ENCODE data around the gene RGS10.

Gene RGS10, protein sequence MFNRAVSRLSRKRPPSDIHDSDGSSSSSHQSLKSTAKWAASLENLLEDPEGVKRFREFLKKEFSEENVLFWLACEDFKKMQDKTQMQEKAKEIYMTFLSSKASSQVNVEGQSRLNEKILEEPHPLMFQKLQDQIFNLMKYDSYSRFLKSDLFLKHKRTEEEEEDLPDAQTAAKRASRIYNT

DNA sequence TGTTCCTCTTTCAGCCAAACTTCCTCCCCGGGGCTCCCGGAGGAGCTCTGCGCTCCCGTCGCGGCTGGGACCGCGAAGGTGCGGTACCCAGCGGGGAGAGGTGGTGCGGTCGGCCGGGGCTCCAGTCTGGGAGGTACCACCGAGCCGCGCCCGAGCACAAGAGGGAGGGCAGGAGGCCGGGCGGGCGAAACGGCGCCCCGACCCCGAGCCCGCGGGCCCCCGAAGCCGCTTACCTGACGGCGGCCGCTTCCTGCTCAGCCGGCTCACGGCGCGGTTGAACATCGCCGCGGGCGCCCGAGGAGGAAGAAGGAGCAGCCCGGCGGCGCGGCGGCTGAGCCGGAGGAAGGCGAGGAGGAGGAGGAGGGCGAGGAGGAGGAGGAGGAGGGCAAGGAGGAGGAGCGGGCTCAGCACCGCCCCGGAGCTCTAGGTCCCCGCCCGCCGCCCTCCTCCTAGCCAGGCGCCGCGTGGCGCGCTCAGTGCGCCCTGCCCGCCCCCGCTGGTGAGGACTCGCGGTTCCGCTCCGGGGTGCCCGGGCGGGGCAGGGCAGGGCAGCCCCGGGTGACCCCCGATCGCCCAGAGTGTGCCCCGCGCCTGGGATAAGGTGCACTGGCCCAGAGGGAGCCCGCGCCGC lies at the start of gene RGS10:
Gene RGS10, minus strand, starts transcription at position 363 of the 631 bp plus-strand sequence. Its CDS starts 81 bp downstream, at position 282.
- DNase-seq, result peak; percentile 86
- no peaks in the 10 kb centered on the region for H3K9me2 ChIP-seq (replicated peaks; ENCODE audit: insufficient read depth, low read length)
- no peaks in the 10 kb centered on the region for H3K9me3 ChIP-seq (replicated peaks; ENCODE audit: insufficient read depth, low read length)
- H3K4me3 ChIP-seq (ENCODE audit: low read length), result peak within 1 kb of the TSS; percentile 86
- peak within 1 kb of the TSS; percentile 74 for H3K9ac ChIP-seq (ENCODE audit: low read length)
- H3K4me1 ChIP-seq (ENCODE audit: low read length), result no peaks in the 10 kb centered on the region
- H2AFZ ChIP-seq (ENCODE audit: low read length), result peak within 1 kb of the TSS; percentile 95
- TF ChIP-seq EZH2phosphoT487 (IDR thresholded peaks at IDR 0.05; ENCODE audit: low read length) (no peak), EZH2 (optimal IDR thresholded peaks at IDR 0.05; ENCODE audit: low read depth, low read length) (no peak)
- TF ChIP-seq, protein P1, sequence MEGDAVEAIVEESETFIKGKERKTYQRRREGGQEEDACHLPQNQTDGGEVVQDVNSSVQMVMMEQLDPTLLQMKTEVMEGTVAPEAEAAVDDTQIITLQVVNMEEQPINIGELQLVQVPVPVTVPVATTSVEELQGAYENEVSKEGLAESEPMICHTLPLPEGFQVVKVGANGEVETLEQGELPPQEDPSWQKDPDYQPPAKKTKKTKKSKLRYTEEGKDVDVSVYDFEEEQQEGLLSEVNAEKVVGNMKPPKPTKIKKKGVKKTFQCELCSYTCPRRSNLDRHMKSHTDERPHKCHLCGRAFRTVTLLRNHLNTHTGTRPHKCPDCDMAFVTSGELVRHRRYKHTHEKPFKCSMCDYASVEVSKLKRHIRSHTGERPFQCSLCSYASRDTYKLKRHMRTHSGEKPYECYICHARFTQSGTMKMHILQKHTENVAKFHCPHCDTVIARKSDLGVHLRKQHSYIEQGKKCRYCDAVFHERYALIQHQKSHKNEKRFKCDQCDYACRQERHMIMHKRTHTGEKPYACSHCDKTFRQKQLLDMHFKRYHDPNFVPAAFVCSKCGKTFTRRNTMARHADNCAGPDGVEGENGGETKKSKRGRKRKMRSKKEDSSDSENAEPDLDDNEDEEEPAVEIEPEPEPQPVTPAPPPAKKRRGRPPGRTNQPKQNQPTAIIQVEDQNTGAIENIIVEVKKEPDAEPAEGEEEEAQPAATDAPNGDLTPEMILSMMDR (IDR thresholded peaks at IDR 0.05; ENCODE audit: low read length), result no peak
- H3K27me3 ChIP-seq (replicated peaks; ENCODE audit: insufficient read depth, low read length), result no peaks in the 10 kb centered on the region
- no peaks in the 10 kb centered on the region for H3F3A ChIP-seq (ENCODE audit: insufficient read depth, low read length)
- peak within 1 kb of the TSS; percentile 94 for H3K4me2 ChIP-seq (ENCODE audit: low read depth, low read length)
- no peaks in the 10 kb centered on the region for H4K20me1 ChIP-seq (ENCODE audit: insufficient read depth, low read length)
- H3K27ac ChIP-seq (ENCODE audit: low read length), result peak within 1 kb of the TSS; percentile 52; the same call in 1 of the 2 replicates
- H3K36me3 ChIP-seq (replicated peaks; ENCODE audit: insufficient read depth, low read length), result no peaks in the 10 kb centered on the region
- peaks cover 8% of the 10 kb centered on the region; the same call in 1 of the 2 replicates for H3K79me2 ChIP-seq (ENCODE audit: low read length)

DNA sequence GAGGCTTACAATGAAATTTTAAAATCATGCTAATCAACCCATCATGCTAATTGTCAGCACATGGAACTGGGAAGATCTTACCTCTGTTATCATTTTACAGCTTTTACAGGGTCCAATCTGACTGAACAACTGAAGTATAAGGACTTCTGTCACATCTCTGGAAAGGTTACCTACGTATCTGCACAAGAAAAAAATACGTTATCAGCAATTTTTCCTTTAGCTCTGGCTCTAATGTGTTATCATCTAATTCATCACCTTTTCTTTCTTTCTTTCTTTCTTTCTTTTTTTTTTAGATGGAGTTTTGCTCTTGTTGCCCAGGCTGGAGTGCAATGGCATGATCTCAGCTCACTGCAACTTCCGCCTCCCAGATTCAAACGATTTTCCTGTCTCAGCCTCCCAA lies 45.6 kb upstream of the RGS10 start:
- 0 out of 2 replicates have a peak, but pooled peaks cover 5% of the 10 kb centered on the region for H3F3A ChIP-seq (ENCODE audit: insufficient read depth, low read length)
- H3K9ac ChIP-seq (ENCODE audit: low read length), result no peak overlapping the region
- H3K4me1 ChIP-seq (ENCODE audit: low read length), result peaks cover 10% of the 10 kb centered on the region; the same call in 1 of the 2 replicates
- H2AFZ ChIP-seq (ENCODE audit: low read length), result no peak overlapping the region
- H3K79me2 ChIP-seq (ENCODE audit: low read length), result peaks cover 99% of the 10 kb centered on the region
- TF ChIP-seq, protein P1 (IDR thresholded peaks at IDR 0.05; ENCODE audit: low read length), result no peak
- no peak for TF ChIP-seq EZH2phosphoT487 (IDR thresholded peaks at IDR 0.05; ENCODE audit: low read length)
- TF ChIP-seq EZH2 (optimal IDR thresholded peaks at IDR 0.05; ENCODE audit: low read depth, low read length), result no peak
- H3K27ac ChIP-seq (ENCODE audit: low read length), result no peak overlapping the region
- H3K4me2 ChIP-seq (ENCODE audit: low read depth, low read length), result no peak overlapping the region
- H3K9me2 ChIP-seq (replicated peaks; ENCODE audit: insufficient read depth, low read length), result no peaks in the 10 kb centered on the region
- H3K36me3 ChIP-seq (replicated peaks; ENCODE audit: insufficient read depth, low read length), result peaks cover 23% of the 10 kb centered on the region; the same call in 1 of the 2 replicates
- no peaks in the 10 kb centered on the region for H3K9me3 ChIP-seq (replicated peaks; ENCODE audit: insufficient read depth, low read length)
- H4K20me1 ChIP-seq (ENCODE audit: insufficient read depth, low read length), result peaks cover 30% of the 10 kb centered on the region; the same call in 1 of the 2 replicates
- no peak overlapping the region for H3K4me3 ChIP-seq (ENCODE audit: low read length)
- H3K27me3 ChIP-seq (replicated peaks; ENCODE audit: insufficient read depth, low read length), result no peaks in the 10 kb centered on the region
- DNase-seq, result no peak

DNA sequence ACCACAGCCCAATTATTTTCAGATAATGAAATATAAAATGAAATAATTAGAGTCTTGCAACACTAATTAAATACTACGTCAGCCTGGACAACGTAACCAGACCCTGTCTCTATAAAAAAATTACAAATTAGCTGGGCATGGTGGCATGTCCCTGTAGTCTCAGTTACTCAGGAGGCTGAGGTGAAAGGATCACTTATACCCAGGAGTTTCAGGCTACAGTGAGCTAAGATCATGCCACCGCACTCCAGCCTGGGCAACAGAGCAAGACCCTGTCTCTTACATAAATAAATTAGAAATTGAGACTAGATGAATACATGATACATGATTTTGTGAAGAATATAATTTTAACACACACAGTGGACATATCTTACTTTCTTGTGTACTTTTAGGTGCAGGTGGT lies 35.8 kb upstream of the RGS10 start:
- Histone ChIP-seq H3K9ac (ENCODE audit: low read length) (no peak overlapping the region), H3K79me2 (ENCODE audit: low read length) (peaks cover 15% of the 10 kb centered on the region), H3K27ac (ENCODE audit: low read length) (no peak overlapping the region), H3K4me3 (ENCODE audit: low read length) (no peak overlapping the region), H3K9me3 (replicated peaks; ENCODE audit: insufficient read depth, low read length) (no peaks in the 10 kb centered on the region), H3K4me1 (ENCODE audit: low read length) (no peaks in the 10 kb centered on the region), H3K36me3 (replicated peaks; ENCODE audit: insufficient read depth, low read length) (peaks cover 37% of the 10 kb centered on the region), H4K20me1 (ENCODE audit: insufficient read depth, low read length) (peaks cover 7% of the 10 kb centered on the region; the same call in 1 of the 2 replicates), H3K27me3 (replicated peaks; ENCODE audit: insufficient read depth, low read length) (no peaks in the 10 kb centered on the region), H3F3A (ENCODE audit: insufficient read depth, low read length) (no peaks in the 10 kb centered on the region), H3K4me2 (ENCODE audit: low read depth, low read length) (no peak overlapping the region), H3K9me2 (replicated peaks; ENCODE audit: insufficient read depth, low read length) (no peaks in the 10 kb centered on the region), H2AFZ (ENCODE audit: low read length) (no peak overlapping the region)
- TF ChIP-seq EZH2 (optimal IDR thresholded peaks at IDR 0.05; ENCODE audit: low read depth, low read length), result no peak
- TF ChIP-seq, protein P1 (IDR thresholded peaks at IDR 0.05; ENCODE audit: low read length), result no peak
- TF ChIP-seq EZH2phosphoT487 (IDR thresholded peaks at IDR 0.05; ENCODE audit: low read length), result no peak
- DNase-seq, result no peak

Measured in MM.1S (cell line).